Raji (cell line): ENCODE results near the gene GASK1A.

Experiments
- POLR2A ChIP-seq: IDR thresholded peaks from 2 replicates; pipeline ENCODE4 v1.6.1; 2011; ENCODE audit warnings: low read depth, low read length, control low read depth; ENCODE audit not compliant: insufficient read depth

GASK1A gene

GRCh38 chr3:42975955-42976354, 3.2 kb upstream of the GASK1A start:
- no peak for TF ChIP-seq POLR2A

GRCh38 chr3:42980209-42980608, 1.1 kb downstream of the GASK1A start:
- TF ChIP-seq POLR2A: no peak

- no peak for TF ChIP-seq POLR2A
Measured at GRCh38 chr3:42980909-42981308, 1.8 kb downstream of the GASK1A start.

- TF ChIP-seq POLR2A: no peak
Measured at GRCh38 chr3:42982645-42983412, 3.7 kb downstream of the GASK1A start.

GRCh38 chr3:42983927-42984326, 4.8 kb downstream of the GASK1A start:
- no peak for TF ChIP-seq POLR2A

GRCh38 chr3:42984701-42985100, 5.6 kb downstream of the GASK1A start:
- TF ChIP-seq POLR2A: no peak

GRCh38 chr3:42988097-42988496, 9.0 kb downstream of the GASK1A start:
- no peak for TF ChIP-seq POLR2A

GRCh38 chr3:42988566-42988965, 9.5 kb downstream of the GASK1A start:
- TF ChIP-seq POLR2A: no peak

- TF ChIP-seq POLR2A: no peak
Measured at GRCh38 chr3:42991341-42992315, 12.5 kb downstream of the GASK1A start.

GRCh38 chr3:42994595-42994994, 15.5 kb downstream of the GASK1A start:
- no peak for TF ChIP-seq POLR2A

- no peak for TF ChIP-seq POLR2A
Measured at GRCh38 chr3:42996021-42996420, 16.9 kb downstream of the GASK1A start.

- no peak for TF ChIP-seq POLR2A
Measured at GRCh38 chr3:42996633-42997075, 17.5 kb downstream of the GASK1A start.

GRCh38 chr3:42999212-42999611, 20.1 kb downstream of the GASK1A start:
- no peak for TF ChIP-seq POLR2A

GRCh38 chr3:42999632-43000031, 20.5 kb downstream of the GASK1A start:
- TF ChIP-seq POLR2A: no peak

GRCh38 chr3:43000387-43000786, 21.3 kb downstream of the GASK1A start:
- no peak for TF ChIP-seq POLR2A

- no peak for TF ChIP-seq POLR2A
Measured at GRCh38 chr3:43001094-43001553, 22.0 kb downstream of the GASK1A start.
